ENCODE results near the gene ZBTB14.

The ZBTB14 gene

GRCh38 chr18:5288517-5288935 is 7.0 kb downstream of the ZBTB14 start:
- DNase-seq: no peak

- DNase-seq: no peak
These were observed 7.7 kb downstream of the ZBTB14 start for GRCh38 chr18:5287854-5288253.

GRCh38 chr18:5286525-5286924 is 9.0 kb downstream of the ZBTB14 start:
- DNase-seq: no peak

- DNase-seq: no peak
These were observed 10.2 kb downstream of the ZBTB14 start for GRCh38 chr18:5285326-5285725.

- DNase-seq: no peak
These were observed 10.7 kb downstream of the ZBTB14 start for GRCh38 chr18:5284808-5285207.

- no peak for DNase-seq
These were observed 12.8 kb downstream of the ZBTB14 start for GRCh38 chr18:5282770-5283169.

- DNase-seq: no peak
These were observed 18.6 kb downstream of the ZBTB14 start for GRCh38 chr18:5276947-5277346.

- DNase-seq: no peak
These were observed 19.7 kb downstream of the ZBTB14 start for GRCh38 chr18:5275872-5276271.

- DNase-seq: no peak
These were observed 26.7 kb downstream of the ZBTB14 start for GRCh38 chr18:5268874-5269273.

- no peak for DNase-seq
These were observed 28.8 kb downstream of the ZBTB14 start for GRCh38 chr18:5266721-5267120.

GRCh38 chr18:5253910-5254309 is 41.6 kb downstream of the ZBTB14 start:
- DNase-seq: no peak

- no peak for DNase-seq
These were observed 44.4 kb downstream of the ZBTB14 start for GRCh38 chr18:5251117-5251516.

- no peak for DNase-seq
These were observed 44.9 kb downstream of the ZBTB14 start for GRCh38 chr18:5250603-5251002.

- DNase-seq: no peak
These were observed 50.6 kb downstream of the ZBTB14 start for GRCh38 chr18:5244941-5245340.

- DNase-seq: no peak
These were observed 56.1 kb downstream of the ZBTB14 start for GRCh38 chr18:5239447-5239846.
